ENCODE measurements around the gene TECTA.

DNA sequence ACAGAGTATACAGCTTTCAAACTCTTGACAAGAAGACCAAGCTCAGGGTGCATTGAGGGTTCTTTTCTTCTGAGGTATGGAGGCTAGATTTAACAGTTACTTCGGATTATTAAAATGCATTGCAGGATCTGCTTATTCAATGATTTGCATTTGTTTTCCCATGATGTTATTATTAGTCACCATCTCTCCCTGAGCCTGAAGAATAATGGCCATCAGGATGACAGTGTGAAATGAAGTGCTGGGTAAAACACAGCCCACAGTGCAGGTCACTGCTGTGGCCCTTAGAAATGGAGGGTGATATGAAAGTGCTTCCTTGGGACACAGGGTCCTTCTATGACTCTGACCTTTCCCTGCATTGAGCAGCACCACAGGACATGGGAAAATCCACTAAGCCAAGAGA is 40.0 kb downstream of the TECTA start:
- TF ChIP-seq, protein P1, sequence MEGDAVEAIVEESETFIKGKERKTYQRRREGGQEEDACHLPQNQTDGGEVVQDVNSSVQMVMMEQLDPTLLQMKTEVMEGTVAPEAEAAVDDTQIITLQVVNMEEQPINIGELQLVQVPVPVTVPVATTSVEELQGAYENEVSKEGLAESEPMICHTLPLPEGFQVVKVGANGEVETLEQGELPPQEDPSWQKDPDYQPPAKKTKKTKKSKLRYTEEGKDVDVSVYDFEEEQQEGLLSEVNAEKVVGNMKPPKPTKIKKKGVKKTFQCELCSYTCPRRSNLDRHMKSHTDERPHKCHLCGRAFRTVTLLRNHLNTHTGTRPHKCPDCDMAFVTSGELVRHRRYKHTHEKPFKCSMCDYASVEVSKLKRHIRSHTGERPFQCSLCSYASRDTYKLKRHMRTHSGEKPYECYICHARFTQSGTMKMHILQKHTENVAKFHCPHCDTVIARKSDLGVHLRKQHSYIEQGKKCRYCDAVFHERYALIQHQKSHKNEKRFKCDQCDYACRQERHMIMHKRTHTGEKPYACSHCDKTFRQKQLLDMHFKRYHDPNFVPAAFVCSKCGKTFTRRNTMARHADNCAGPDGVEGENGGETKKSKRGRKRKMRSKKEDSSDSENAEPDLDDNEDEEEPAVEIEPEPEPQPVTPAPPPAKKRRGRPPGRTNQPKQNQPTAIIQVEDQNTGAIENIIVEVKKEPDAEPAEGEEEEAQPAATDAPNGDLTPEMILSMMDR (IDR thresholded peaks at IDR 0.05), result no peak
- TF ChIP-seq POLR2A (IDR thresholded peaks at IDR 0.05), result no peak

All from heart left ventricle (tissue), 13 donors.